ENCODE data around the gene CPT1B.
A peak's percentile ranks its signal among the peaks of the same experiment; 100 is the strongest.

CPT1B gene

DNA sequence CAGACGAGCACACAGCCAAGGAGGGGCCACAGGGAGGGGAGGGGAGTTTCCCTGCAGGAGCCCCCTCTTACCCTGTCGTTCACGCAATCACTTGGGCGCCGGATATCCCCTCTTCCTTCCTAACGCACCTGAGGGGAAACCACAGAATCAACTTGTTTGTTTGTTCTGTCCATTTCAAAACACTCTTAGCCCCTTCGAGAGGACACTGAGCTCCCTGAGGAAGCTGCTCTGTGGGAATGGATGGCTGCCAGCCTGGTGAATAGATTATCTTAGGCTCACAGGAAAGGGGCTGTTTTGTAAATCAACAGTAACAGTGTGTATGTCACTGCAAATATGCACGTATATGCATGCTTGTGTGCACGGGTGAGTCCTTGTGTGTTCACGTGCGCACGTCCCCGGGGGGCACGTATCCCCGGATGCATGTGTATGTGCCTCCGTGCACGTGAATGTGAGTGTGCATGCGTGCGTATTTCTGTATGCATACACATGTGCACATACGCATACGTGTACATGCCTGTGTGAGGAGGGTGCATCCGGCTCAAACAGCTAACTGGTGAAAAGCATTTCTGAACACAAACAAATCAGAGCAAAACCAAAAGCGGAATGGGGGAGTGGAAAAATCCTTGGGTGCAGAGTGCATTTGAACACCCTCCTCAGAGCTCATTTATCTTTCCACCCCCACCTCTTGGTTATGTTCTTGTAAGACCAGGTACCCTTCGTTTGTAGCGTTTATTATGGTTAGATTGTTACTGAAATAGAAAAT, 42.5 kb upstream of the CPT1B start (continued):
- TF ChIP-seq, protein P1, sequence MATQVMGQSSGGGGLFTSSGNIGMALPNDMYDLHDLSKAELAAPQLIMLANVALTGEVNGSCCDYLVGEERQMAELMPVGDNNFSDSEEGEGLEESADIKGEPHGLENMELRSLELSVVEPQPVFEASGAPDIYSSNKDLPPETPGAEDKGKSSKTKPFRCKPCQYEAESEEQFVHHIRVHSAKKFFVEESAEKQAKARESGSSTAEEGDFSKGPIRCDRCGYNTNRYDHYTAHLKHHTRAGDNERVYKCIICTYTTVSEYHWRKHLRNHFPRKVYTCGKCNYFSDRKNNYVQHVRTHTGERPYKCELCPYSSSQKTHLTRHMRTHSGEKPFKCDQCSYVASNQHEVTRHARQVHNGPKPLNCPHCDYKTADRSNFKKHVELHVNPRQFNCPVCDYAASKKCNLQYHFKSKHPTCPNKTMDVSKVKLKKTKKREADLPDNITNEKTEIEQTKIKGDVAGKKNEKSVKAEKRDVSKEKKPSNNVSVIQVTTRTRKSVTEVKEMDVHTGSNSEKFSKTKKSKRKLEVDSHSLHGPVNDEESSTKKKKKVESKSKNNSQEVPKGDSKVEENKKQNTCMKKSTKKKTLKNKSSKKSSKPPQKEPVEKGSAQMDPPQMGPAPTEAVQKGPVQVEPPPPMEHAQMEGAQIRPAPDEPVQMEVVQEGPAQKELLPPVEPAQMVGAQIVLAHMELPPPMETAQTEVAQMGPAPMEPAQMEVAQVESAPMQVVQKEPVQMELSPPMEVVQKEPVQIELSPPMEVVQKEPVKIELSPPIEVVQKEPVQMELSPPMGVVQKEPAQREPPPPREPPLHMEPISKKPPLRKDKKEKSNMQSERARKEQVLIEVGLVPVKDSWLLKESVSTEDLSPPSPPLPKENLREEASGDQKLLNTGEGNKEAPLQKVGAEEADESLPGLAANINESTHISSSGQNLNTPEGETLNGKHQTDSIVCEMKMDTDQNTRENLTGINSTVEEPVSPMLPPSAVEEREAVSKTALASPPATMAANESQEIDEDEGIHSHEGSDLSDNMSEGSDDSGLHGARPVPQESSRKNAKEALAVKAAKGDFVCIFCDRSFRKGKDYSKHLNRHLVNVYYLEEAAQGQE (tag by site-specific recombination; IDR thresholded peaks at IDR 0.05): no peak
- TF ChIP-seq SCRT2 (tag by site-specific recombination; IDR thresholded peaks at IDR 0.05): no peak
- peak; percentile 10; the same call in 1 of the 2 replicates for TF ChIP-seq ZNF2 (tag by site-specific recombination; IDR thresholded peaks at IDR 0.05)
- TF ChIP-seq, protein P2, sequence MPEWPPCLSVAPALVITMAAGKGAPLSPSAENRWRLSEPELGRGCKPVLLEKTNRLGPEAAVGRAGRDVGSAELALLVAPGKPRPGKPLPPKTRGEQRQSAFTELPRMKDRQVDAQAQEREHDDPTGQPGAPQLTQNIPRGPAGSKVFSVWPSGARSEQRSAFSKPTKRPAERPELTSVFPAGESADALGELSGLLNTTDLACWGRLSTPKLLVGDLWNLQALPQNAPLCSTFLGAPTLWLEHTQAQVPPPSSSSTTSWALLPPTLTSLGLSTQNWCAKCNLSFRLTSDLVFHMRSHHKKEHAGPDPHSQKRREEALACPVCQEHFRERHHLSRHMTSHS (tag by site-specific recombination; IDR thresholded peaks at IDR 0.05): no peak
- no peak for TF ChIP-seq GLI2 (tag by site-specific recombination; IDR thresholded peaks at IDR 0.05; ENCODE audit: borderline replicate concordance, low read depth)
- TF ChIP-seq, protein P3, sequence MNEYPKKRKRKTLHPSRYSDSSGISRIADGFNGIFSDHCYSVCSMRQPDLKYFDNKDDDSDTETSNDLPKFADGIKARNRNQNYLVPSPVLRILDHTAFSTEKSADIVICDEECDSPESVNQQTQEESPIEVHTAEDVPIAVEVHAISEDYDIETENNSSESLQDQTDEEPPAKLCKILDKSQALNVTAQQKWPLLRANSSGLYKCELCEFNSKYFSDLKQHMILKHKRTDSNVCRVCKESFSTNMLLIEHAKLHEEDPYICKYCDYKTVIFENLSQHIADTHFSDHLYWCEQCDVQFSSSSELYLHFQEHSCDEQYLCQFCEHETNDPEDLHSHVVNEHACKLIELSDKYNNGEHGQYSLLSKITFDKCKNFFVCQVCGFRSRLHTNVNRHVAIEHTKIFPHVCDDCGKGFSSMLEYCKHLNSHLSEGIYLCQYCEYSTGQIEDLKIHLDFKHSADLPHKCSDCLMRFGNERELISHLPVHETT (tag by site-specific recombination; IDR thresholded peaks at IDR 0.05): no peak; the same call in 1 of the 2 replicates
- TF ChIP-seq ZNF585B (tag by site-specific recombination; IDR thresholded peaks at IDR 0.05): no peak
- no peak for TF ChIP-seq ZNF48 (tag by site-specific recombination; IDR thresholded peaks at IDR 0.05)
- no peak for TF ChIP-seq TRIM28 (IDR thresholded peaks at IDR 0.05; ENCODE audit: borderline replicate concordance, low read length)
- TF ChIP-seq ZNF140 (tag by site-specific recombination; IDR thresholded peaks at IDR 0.05): no peak
- TF ChIP-seq KLF7 (tag by site-specific recombination; IDR thresholded peaks at IDR 0.05; ENCODE audit: borderline replicate concordance): no peak
- TF ChIP-seq ZNF792 (tag by site-specific recombination; IDR thresholded peaks at IDR 0.05): no peak
- no peak for TF ChIP-seq ZNF23 (tag by site-specific recombination; IDR thresholded peaks at IDR 0.05; ENCODE audit: borderline replicate concordance)
- no peak for TF ChIP-seq ZNF558 (tag by site-specific recombination; IDR thresholded peaks at IDR 0.05)
- TF ChIP-seq, protein P4, sequence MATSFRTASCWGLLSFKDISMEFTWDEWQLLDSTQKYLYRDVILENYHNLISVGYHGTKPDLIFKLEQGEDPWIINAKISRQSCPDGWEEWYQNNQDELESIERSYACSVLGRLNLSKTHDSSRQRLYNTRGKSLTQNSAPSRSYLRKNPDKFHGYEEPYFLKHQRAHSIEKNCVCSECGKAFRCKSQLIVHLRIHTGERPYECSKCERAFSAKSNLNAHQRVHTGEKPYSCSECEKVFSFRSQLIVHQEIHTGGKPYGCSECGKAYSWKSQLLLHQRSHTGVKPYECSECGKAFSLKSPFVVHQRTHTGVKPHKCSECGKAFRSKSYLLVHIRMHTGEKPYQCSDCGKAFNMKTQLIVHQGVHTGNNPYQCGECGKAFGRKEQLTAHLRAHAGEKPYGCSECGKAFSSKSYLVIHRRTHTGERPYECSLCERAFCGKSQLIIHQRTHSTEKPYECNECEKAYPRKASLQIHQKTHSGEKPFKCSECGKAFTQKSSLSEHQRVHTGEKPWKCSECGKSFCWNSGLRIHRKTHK (tag by site-specific recombination; IDR thresholded peaks at IDR 0.05): no peak
- no peak for TF ChIP-seq ZSCAN23 (tag by site-specific recombination; IDR thresholded peaks at IDR 0.05)
- TF ChIP-seq, protein P5, sequence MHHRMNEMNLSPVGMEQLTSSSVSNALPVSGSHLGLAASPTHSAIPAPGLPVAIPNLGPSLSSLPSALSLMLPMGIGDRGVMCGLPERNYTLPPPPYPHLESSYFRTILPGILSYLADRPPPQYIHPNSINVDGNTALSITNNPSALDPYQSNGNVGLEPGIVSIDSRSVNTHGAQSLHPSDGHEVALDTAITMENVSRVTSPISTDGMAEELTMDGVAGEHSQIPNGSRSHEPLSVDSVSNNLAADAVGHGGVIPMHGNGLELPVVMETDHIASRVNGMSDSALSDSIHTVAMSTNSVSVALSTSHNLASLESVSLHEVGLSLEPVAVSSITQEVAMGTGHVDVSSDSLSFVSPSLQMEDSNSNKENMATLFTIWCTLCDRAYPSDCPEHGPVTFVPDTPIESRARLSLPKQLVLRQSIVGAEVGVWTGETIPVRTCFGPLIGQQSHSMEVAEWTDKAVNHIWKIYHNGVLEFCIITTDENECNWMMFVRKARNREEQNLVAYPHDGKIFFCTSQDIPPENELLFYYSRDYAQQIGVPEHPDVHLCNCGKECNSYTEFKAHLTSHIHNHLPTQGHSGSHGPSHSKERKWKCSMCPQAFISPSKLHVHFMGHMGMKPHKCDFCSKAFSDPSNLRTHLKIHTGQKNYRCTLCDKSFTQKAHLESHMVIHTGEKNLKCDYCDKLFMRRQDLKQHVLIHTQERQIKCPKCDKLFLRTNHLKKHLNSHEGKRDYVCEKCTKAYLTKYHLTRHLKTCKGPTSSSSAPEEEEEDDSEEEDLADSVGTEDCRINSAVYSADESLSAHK (tag by site-specific recombination; IDR thresholded peaks at IDR 0.05): no peak
- TF ChIP-seq ZBTB17 (tag by site-specific recombination; IDR thresholded peaks at IDR 0.05): peak; percentile 51; the same call in 1 of the 2 replicates
- no peak for TF ChIP-seq ZNF202 (tag by site-specific recombination; IDR thresholded peaks at IDR 0.05; ENCODE audit: borderline replicate concordance)
- TF ChIP-seq ZNF292 (tag by site-specific recombination; IDR thresholded peaks at IDR 0.05; ENCODE audit: borderline replicate concordance, low read depth): no peak
- TF ChIP-seq ZNF133 (tag by site-specific recombination; IDR thresholded peaks at IDR 0.05): no peak
- TF ChIP-seq ZNF366 (tag by site-specific recombination; conservative IDR thresholded peaks at IDR 0.05): 0 out of 2 replicates have a peak, but pooled peaks have one; percentile 20
- peak; percentile 27 for TF ChIP-seq GLIS1 (tag by site-specific recombination; IDR thresholded peaks at IDR 0.05)
- TF ChIP-seq ZNF555 (tag by site-specific recombination; conservative IDR thresholded peaks at IDR 0.05): no peak
- no peak for TF ChIP-seq ZNF626 (tag by site-specific recombination; IDR thresholded peaks at IDR 0.05)
- no peak for TF ChIP-seq ZNF830 (tag by site-specific recombination; IDR thresholded peaks at IDR 0.05; ENCODE audit: low read depth)
- TF ChIP-seq ZNF791 (tag by site-specific recombination; IDR thresholded peaks at IDR 0.05): no peak
